GM18498 (cell line): ENCODE results near the gene TMEM178B.
"Not testable (repeated sequence)": the region's sequence is repeated elsewhere in the genome, so short reads cannot be mapped to it uniquely, and the experiment has no call there.

Experiments
- ATAC-seq: cut with Tn5 transposase; IDR thresholded peaks from one replicate; pipeline ENCODE4 v1.9.1; 2021; ENCODE audit warnings: mild to moderate bottlenecking, moderate library complexity; ENCODE audit not compliant: unreplicated experiment

Gene TMEM178B

GRCh38 chr7:141375442-141375841, 301.6 kb downstream of the TMEM178B start:
- no peak for ATAC-seq

GRCh38 chr7:141377906-141378305, 304.0 kb downstream of the TMEM178B start:
- no peak for ATAC-seq

- ATAC-seq, result no peak
These were observed 304.5 kb downstream of the TMEM178B start for GRCh38 chr7:141378405-141378804.

GRCh38 chr7:141381794-141382427, 308.0 kb downstream of the TMEM178B start:
- ATAC-seq, result no peak

GRCh38 chr7:141383356-141383755, 309.5 kb downstream of the TMEM178B start:
- not testable (repeated sequence) for ATAC-seq

- no peak for ATAC-seq
These were observed 313.0 kb downstream of the TMEM178B start for GRCh38 chr7:141386881-141387280.

GRCh38 chr7:141387521-141388217, 313.8 kb downstream of the TMEM178B start:
- no peak for ATAC-seq

GRCh38 chr7:141389140-141389796, 315.4 kb downstream of the TMEM178B start:
- ATAC-seq, result no peak

GRCh38 chr7:141390339-141390738, 316.5 kb downstream of the TMEM178B start:
- no peak for ATAC-seq

GRCh38 chr7:141393056-141393455, 319.2 kb downstream of the TMEM178B start:
- no peak for ATAC-seq

GRCh38 chr7:141397236-141398163, 323.6 kb downstream of the TMEM178B start:
- no peak for ATAC-seq

- no peak for ATAC-seq
These were observed 326.5 kb downstream of the TMEM178B start for GRCh38 chr7:141400356-141400755.

GRCh38 chr7:141402277-141402996, 328.6 kb downstream of the TMEM178B start:
- no peak for ATAC-seq

GRCh38 chr7:141403846-141404245, 330.0 kb downstream of the TMEM178B start:
- not testable (repeated sequence) for ATAC-seq

- ATAC-seq, result no peak
These were observed 332.5 kb downstream of the TMEM178B start for GRCh38 chr7:141406347-141406746.

- no peak for ATAC-seq
These were observed 334.0 kb downstream of the TMEM178B start for GRCh38 chr7:141407893-141408292.

- no peak for ATAC-seq
These were observed 334.6 kb downstream of the TMEM178B start for GRCh38 chr7:141408440-141408839.

- ATAC-seq, result no peak
These were observed 335.4 kb downstream of the TMEM178B start for GRCh38 chr7:141409219-141409618.

GRCh38 chr7:141409801-141410329, 336.0 kb downstream of the TMEM178B start:
- ATAC-seq, result no peak
